KMS-11 (cell line): Measurements from ENCODE around the gene KLHDC9.
A peak's percentile ranks its signal among the peaks of the same experiment; 100 is the strongest.
"Not testable (repeated sequence)": the region's sequence is repeated elsewhere in the genome, so short reads cannot be mapped to it uniquely, and the experiment has no call there.

Experiments
- H2AFZ ChIP-seq: fragments of 200-600 bp; sonication (generic); 2 replicates; pipeline ENCODE4 v1.6.1; 2016; ENCODE audit warnings: antibody characterized with exemption, mixed run types, low read depth
- H3K27ac ChIP-seq: fragments of 200-600 bp; sonication (generic); 2 replicates; pipeline ENCODE4 v1.6.1; 2016; ENCODE audit warnings: mild to moderate bottlenecking, mixed run types
- H3K27me3 ChIP-seq: fragments of 200-600 bp; sonication (generic); 2 replicates; pipeline ENCODE4 v1.6.1; 2017; ENCODE audit warnings: mild to moderate bottlenecking, low read depth, mixed run types, moderate library complexity; ENCODE audit not compliant: insufficient read depth
- H3K36me3 ChIP-seq: fragments of 200-600 bp; sonication (generic); 2 replicates; pipeline ENCODE4 v1.6.1; 2017; ENCODE audit warnings: mild to moderate bottlenecking, mixed run types; ENCODE audit not compliant: insufficient read depth
- H3K4me1 ChIP-seq: fragments of 200-600 bp; sonication (generic); 2 replicates; pipeline ENCODE4 v1.6.1; 2016; ENCODE audit warnings: mild to moderate bottlenecking, low read depth, mixed run types; ENCODE audit not compliant: poor library complexity, severe bottlenecking
- H3K4me2 ChIP-seq: fragments of 200-600 bp; sonication (generic); 2 replicates; pipeline ENCODE4 v1.7.0; 2016; ENCODE audit warnings: mild to moderate bottlenecking, mixed run types
- H3K4me3 ChIP-seq: fragments of 200-600 bp; sonication (generic); IDR thresholded peaks from 2 replicates; pipeline ENCODE4 v1.6.1; 2017; ENCODE audit warnings: low read depth, low read length, mixed read lengths; ENCODE audit not compliant: insufficient read depth
- H3K79me2 ChIP-seq: fragments of 200-600 bp; sonication (generic); 2 replicates; pipeline ENCODE4 v1.6.1; 2016; ENCODE audit warnings: low read depth, mixed run types; ENCODE audit not compliant: insufficient read depth
- H3K9ac ChIP-seq: fragments of 200-600 bp; sonication (generic); 2 replicates; pipeline ENCODE4 v1.6.1; 2016; ENCODE audit warnings: mild to moderate bottlenecking, mixed run types
- H4K20me1 ChIP-seq: fragments of 200-600 bp; sonication (generic); 2 replicates; pipeline ENCODE4 v1.6.1; 2016; ENCODE audit warnings: mild to moderate bottlenecking, mixed run types; ENCODE audit not compliant: insufficient read depth
- CTCF ChIP-seq: fragments of 200-600 bp; sonication (generic); conservative IDR thresholded peaks from 2 replicates; pipeline ENCODE4 v1.6.1; 2017; ENCODE audit warnings: low read depth, mild to moderate bottlenecking, antibody characterized with exemption, low read length, moderate library complexity, mixed read lengths

The KLHDC9 gene

GRCh38 chr1:161054232-161054631 lies 43.9 kb upstream of the KLHDC9 start:
- Histone ChIP-seq H3K27ac (no peak overlapping the region), H3K79me2 (no peaks in the 10 kb centered on the region), H3K4me3 (no peak overlapping the region), H3K9ac (no peak overlapping the region), H3K4me2 (no peak overlapping the region), H3K36me3 (peaks cover 30% of the 10 kb centered on the region; the same call in 1 of the 2 replicates), H3K4me1 (peaks cover 2% of the 10 kb centered on the region), H3K27me3 (no peaks in the 10 kb centered on the region), H2AFZ (no peak overlapping the region), H4K20me1 (no peaks in the 10 kb centered on the region)
- TF ChIP-seq CTCF, result no peak

GRCh38 chr1:161054805-161055204 lies 43.4 kb upstream of the KLHDC9 start:
- H3K79me2 ChIP-seq, result no peaks in the 10 kb centered on the region
- no peaks in the 10 kb centered on the region for H3K27me3 ChIP-seq
- no peak overlapping the region for H3K9ac ChIP-seq
- peaks cover 30% of the 10 kb centered on the region; the same call in 1 of the 2 replicates for H3K36me3 ChIP-seq
- H3K4me1 ChIP-seq, result peaks cover 8% of the 10 kb centered on the region
- H4K20me1 ChIP-seq, result no peaks in the 10 kb centered on the region
- peak; percentile 79 for TF ChIP-seq CTCF
- no peak overlapping the region for H2AFZ ChIP-seq
- H3K27ac ChIP-seq, result no peak overlapping the region
- no peak overlapping the region for H3K4me3 ChIP-seq
- no peak overlapping the region for H3K4me2 ChIP-seq

- TF ChIP-seq CTCF, result no peak
- H3K4me1 ChIP-seq, result peaks cover 35% of the 10 kb centered on the region
- peaks cover 4% of the 10 kb centered on the region; the same call in 1 of the 2 replicates for H3K36me3 ChIP-seq
- no peaks in the 10 kb centered on the region for H4K20me1 ChIP-seq
- H3K4me2 ChIP-seq, result no peak overlapping the region; the same call in 1 of the 2 replicates
- H3K27me3 ChIP-seq, result no peaks in the 10 kb centered on the region
- H3K27ac ChIP-seq, result 0 out of 2 replicates have a peak overlapping the region, but pooled peaks have one; percentile 12
- H3K4me3 ChIP-seq, result no peak overlapping the region
- peaks cover 24% of the 10 kb centered on the region for H3K79me2 ChIP-seq
- no peak overlapping the region for H3K9ac ChIP-seq
- no peak overlapping the region for H2AFZ ChIP-seq
Observed at GRCh38 chr1:161059293-161059692, 38.9 kb upstream of the KLHDC9 start.

GRCh38 chr1:161061419-161061818 lies 36.7 kb upstream of the KLHDC9 start:
- Histone ChIP-seq H3K4me2 (no peak overlapping the region), H3K27me3 (no peaks in the 10 kb centered on the region), H3K9ac (no peak overlapping the region), H3K27ac (no peak overlapping the region), H4K20me1 (no peaks in the 10 kb centered on the region), H2AFZ (no peak overlapping the region), H3K79me2 (peaks cover 37% of the 10 kb centered on the region), H3K4me1 (peaks cover 48% of the 10 kb centered on the region), H3K4me3 (no peak overlapping the region), H3K36me3 (peaks cover 2% of the 10 kb centered on the region; the same call in 1 of the 2 replicates)
- no peak for TF ChIP-seq CTCF

- H2AFZ ChIP-seq, H3K9ac ChIP-seq, H3K27me3 ChIP-seq, H4K20me1 ChIP-seq, H3K27ac ChIP-seq, H3K4me3 ChIP-seq, H3K36me3 ChIP-seq: not testable (repeated sequence)
- H3K79me2 ChIP-seq, result peaks cover 62% of the 10 kb centered on the region
- H3K4me2 ChIP-seq, result peak overlapping the region; percentile 26; the same call in 1 of the 2 replicates
- peaks cover 70% of the 10 kb centered on the region for H3K4me1 ChIP-seq
Observed at GRCh38 chr1:161063936-161064335, 34.2 kb upstream of the KLHDC9 start.

- H3K4me1 ChIP-seq, result peaks cover 62% of the 10 kb centered on the region
- H3K36me3 ChIP-seq, H3K27me3 ChIP-seq, H3K9ac ChIP-seq, H4K20me1 ChIP-seq, H3K4me3 ChIP-seq, H3K27ac ChIP-seq, H2AFZ ChIP-seq, H3K4me2 ChIP-seq: not testable (repeated sequence)
- H3K79me2 ChIP-seq, result peaks cover 68% of the 10 kb centered on the region
Observed at GRCh38 chr1:161065681-161066080, 32.5 kb upstream of the KLHDC9 start.
